ENCODE results near the gene ARHGAP15.

DNA sequence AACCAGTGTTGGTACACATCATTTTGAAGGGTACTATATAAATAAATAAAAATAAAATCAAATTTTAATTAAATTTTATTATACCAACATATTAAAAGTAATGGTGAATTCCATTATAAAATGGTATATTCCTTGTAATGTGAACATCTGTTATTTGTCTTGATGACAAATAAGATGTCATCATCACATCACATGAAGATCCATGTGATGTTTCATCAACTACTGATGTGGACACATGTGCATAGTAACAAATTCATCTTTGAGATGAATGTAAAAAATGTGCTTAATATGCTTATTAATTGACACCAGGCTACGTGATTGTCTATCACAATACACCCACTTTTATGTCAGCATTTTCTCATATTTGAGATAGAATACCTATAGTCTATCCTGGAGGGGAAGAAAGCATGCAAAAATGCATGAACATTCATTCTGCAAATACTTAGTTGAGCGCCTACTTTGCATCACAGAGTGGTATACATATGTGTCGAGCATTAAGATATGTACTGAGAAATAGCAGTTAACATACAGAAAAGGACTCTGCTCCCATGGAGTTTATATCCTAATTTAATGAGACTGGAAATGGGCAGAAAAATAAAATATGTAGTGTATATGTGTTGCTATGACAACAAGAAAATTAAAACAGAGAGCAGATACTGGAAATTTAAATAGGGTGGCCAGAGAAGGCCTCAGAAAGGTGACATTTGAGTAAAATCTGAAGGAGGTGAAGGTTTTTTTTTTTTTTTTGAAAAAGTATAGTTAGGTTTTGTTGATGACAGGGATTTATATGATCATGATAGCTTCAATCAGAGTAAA is 281.1 kb downstream of the ARHGAP15 start:
- TF ChIP-seq, protein P1, sequence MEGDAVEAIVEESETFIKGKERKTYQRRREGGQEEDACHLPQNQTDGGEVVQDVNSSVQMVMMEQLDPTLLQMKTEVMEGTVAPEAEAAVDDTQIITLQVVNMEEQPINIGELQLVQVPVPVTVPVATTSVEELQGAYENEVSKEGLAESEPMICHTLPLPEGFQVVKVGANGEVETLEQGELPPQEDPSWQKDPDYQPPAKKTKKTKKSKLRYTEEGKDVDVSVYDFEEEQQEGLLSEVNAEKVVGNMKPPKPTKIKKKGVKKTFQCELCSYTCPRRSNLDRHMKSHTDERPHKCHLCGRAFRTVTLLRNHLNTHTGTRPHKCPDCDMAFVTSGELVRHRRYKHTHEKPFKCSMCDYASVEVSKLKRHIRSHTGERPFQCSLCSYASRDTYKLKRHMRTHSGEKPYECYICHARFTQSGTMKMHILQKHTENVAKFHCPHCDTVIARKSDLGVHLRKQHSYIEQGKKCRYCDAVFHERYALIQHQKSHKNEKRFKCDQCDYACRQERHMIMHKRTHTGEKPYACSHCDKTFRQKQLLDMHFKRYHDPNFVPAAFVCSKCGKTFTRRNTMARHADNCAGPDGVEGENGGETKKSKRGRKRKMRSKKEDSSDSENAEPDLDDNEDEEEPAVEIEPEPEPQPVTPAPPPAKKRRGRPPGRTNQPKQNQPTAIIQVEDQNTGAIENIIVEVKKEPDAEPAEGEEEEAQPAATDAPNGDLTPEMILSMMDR (IDR thresholded peaks at IDR 0.05) = no peak
- TF ChIP-seq POLR2A (IDR thresholded peaks at IDR 0.05) = no peak
